GM12865 (cell line): ENCODE measurements around the gene MAP1LC3C.
"Not testable (repeated sequence)": the region's sequence is repeated elsewhere in the genome, so short reads cannot be mapped to it uniquely, and the experiment has no call there.

Experiments used
- DNase-seq: peaks from one replicate; pipeline ENCODE4 v3.0.0; 2010; ENCODE audit warnings: low read depth
- H3K4me3 ChIP-seq: 2 replicates; pipeline ENCODE4 v1.5.1; 2011; ENCODE audit warnings: mild to moderate bottlenecking, low read depth, low read length, control low read depth
- CTCF ChIP-seq: IDR thresholded peaks from 2 replicates; pipeline ENCODE4 v1.5.1; 2011; ENCODE audit warnings: low read length, control low read depth, low read depth, inconsistent platforms; ENCODE audit not compliant: insufficient read depth; ENCODE audit errors: missing control alignments

Gene MAP1LC3C

DNA sequence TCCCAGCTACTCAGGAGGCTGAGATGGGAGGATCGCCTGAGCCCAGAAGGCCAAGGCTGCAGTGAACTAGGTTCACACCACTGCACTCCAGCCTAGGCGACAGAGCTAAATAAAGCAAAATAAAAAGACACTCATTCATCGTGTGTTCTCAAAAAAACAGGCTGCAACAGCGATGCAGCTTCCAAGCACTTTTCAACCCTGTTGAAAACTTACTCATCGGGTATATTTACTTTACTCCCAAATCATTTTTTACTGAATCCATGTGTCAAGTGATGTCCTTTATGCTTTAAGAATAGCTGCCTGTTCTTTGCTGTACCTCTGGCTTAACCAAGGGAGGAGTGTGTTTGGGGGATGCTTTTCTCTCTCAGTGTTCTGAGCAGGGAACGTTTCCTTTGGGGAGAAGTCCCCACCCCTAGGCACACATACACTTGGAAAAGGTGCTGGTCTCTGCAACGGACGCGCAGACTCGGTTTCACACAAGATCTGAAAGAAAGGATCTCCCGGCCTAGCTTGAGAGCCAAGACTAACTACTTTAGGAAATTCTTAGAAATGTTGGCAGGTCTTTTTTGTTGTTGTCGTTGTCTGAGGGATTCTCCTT lies 1.4 kb downstream of the MAP1LC3C start:
- H3K4me3 ChIP-seq = no peak overlapping the region
- DNase-seq = no peak
- TF ChIP-seq CTCF = no peak

- no peak overlapping the region for H3K4me3 ChIP-seq
- no peak for DNase-seq
- TF ChIP-seq CTCF = no peak
Observed at GRCh38 chr1:241994171-241994570, 4.7 kb downstream of the MAP1LC3C start.

- DNase-seq = no peak
- no peak overlapping the region for H3K4me3 ChIP-seq
- no peak for TF ChIP-seq CTCF
Observed at GRCh38 chr1:241992734-241993133, 6.2 kb downstream of the MAP1LC3C start.

DNA sequence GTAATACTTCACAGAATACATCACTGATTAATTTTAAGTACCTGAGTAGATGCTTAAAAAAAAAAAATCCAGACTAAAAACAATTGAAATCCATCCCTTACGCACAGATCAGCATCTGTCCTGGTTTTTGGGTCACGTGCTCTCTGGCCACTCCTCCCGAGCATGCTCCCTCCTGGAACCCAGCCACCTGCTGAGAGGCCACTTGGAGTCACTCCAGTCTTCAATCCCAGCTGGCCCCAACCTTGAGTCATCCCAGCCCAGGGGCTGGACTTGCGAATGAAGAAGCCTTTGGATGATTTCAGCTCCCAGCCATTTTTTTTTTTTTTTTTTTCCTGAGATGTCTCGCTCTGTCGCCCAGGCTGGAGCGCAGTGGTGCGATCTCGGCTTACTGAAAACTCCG lies 8.9 kb downstream of the MAP1LC3C start:
- DNase-seq = no peak
- TF ChIP-seq CTCF = no peak
- H3K4me3 ChIP-seq = no peak overlapping the region

GRCh38 chr1:241988389-241988930 lies 10.4 kb downstream of the MAP1LC3C start:
- not testable (repeated sequence) for DNase-seq, H3K4me3 ChIP-seq

DNA sequence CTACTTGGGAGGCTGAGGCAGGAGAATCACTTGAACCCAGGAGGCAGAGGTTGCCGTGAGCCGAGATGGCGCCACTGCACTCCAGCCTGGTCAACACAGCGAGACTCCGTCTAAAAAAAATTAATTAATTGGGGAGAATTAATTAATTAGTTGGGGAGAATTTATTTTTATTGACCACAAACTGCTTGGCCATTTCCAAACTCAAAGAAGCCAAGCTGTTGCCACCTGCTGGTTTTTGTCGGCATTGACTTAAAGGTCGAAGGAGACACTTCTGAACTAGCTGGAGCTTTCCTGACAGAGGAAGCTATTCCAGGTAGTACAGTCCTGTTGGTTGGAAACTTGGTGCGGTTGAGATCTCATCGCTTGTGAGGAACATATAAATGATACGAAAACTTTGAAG lies 13.1 kb downstream of the MAP1LC3C start:
- DNase-seq = peak; percentile 59
- H3K4me3 ChIP-seq = no peak overlapping the region
- peak; percentile 45 for TF ChIP-seq CTCF

GRCh38 chr1:241979926-241980325 lies 19.0 kb downstream of the MAP1LC3C start:
- TF ChIP-seq CTCF = no peak
- no peak for DNase-seq
- H3K4me3 ChIP-seq = no peak overlapping the region

- DNase-seq = no peak
Observed at GRCh38 chr1:241979071-241979470, 19.8 kb downstream of the MAP1LC3C start.

More at GRCh38 chr1:241979071-241979470, 19.8 kb downstream of the MAP1LC3C start:
- H3K4me3 ChIP-seq = no peak overlapping the region
- no peak for TF ChIP-seq CTCF
